GM19467 (cell line): ENCODE data around the gene RAPGEF5.

Experiments
- ATAC-seq: cut with Tn5 transposase; IDR thresholded peaks from one replicate; pipeline ENCODE4 v1.9.1; 2021; ENCODE audit warnings: mild to moderate bottlenecking, moderate library complexity; ENCODE audit not compliant: unreplicated experiment

The RAPGEF5 gene

DNA sequence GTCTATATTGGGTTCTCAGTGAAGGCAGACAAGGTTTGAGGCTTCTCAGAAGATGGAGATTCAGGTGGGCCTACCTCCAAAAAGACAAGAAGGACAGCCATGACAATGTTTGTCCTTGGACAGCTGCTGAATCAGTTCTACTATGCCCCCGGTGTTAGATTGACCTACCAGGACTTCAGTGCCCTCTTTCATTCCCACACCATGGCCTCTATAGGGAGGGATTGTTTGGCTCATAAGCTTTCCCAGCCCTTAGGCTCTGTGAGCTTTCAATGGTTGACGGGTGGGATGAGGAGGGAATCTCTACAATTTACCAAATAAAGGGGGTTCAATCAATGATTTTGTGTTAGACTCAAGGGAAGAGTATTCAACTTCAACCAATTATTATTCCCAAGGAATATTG is 23.4 kb upstream of the RAPGEF5 start:
- no peak for ATAC-seq

DNA sequence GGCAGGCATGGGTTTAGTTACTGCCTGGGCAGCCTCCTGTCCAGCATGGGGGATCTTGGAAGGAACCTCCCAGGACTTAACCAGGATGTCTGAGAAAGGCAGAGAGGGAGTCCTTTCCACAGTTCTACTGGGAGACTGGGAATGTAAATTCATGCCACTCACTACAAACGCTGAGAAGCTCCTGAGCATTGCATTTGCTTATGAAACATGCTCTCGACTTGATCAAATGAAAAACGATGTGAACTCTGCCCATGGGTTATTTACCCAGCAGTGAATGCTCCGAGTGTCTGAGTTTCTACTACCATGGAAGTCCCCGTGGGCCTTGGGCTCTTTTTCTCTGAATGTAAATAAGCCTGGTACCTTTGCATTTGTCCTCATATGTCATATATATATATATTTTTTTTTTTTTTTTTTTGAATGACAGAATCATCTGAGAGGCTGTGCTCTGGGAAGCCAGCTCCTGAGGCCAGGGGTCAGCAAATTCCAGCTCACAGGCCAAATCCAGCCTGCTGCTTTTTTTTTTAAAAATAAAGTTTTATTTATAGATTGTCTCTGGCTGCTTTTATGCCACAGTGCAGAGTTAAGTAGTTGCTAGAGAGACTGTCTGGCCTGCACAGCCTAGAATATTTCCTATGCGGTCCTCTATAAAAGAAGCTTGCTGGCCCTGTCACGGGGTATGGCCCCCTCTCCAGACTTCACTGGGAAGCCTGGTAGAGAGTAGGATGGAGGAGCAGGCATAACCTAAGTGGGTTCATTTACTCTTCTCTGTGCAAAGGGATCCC is 21.4 kb upstream of the RAPGEF5 start:
- no peak for ATAC-seq

DNA sequence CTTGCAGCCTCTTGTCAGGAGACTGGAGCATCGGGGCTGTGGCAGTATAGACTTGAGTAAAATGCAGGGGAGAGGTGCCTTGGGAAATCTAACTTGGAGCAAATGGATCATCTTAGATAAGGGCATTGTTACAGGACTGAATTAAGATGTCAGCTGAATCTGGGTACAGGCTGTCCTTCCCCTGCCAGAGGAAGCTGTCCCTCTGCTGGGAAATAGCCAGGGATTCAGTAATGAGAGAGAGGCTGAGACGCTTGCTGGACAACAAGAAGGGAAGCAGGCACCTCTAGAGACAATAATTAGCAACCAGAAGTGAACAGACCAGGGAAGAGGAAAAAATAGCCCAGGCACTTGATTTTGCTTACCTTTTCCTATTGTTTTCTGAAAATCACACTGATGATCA is 20.7 kb upstream of the RAPGEF5 start:
- no peak for ATAC-seq

DNA sequence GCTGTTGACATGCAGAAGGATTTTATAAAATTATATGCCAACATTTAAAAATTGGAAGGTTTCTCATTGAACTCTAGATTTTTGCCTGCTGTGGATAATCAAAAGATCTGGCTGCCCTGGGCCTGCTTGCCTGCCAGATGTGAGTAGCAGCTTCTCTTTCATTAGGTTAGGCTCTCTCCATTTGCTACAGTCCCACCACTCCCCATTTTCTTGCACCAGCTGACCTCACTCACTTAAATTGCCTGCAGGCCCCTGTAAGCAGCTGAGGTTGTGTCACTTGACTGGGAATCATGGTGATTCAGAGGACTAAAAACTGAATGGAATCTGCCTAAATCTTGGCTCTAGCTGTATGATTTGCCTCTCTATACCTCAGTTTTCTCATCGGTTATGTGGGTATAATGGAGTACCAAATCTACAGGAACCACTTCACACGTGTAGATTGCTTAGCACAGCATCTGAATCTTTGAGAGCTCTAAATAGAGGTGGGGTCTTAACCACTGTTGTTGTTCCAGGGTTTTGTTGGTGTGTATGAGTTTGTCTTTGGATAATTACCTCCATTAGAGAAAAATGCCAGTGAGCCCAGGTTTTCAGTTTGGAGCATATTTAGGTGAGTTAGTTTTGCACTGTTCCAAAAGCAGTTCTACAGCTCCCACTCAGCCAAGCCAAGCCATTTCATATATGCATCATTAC is 18.6 kb upstream of the RAPGEF5 start:
- ATAC-seq = no peak

DNA sequence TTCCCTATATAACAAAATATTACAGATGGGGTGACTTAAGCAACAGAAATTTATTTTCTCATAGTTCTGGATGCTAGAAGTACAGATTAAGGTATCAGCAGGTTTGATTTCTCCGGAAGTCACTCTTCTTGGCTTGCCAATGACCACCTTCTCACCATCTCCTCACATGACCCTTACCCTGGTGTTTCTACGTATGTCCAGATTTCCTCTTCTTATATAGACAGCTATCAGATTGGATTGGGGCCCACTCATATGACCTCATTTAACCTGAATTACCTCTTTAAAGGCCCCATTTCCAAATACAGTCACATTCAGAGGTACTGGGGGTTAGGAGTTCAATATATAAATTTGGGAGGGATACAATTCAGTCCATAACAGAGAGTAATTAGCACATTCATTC is 17.0 kb upstream of the RAPGEF5 start:
- no peak for ATAC-seq

DNA sequence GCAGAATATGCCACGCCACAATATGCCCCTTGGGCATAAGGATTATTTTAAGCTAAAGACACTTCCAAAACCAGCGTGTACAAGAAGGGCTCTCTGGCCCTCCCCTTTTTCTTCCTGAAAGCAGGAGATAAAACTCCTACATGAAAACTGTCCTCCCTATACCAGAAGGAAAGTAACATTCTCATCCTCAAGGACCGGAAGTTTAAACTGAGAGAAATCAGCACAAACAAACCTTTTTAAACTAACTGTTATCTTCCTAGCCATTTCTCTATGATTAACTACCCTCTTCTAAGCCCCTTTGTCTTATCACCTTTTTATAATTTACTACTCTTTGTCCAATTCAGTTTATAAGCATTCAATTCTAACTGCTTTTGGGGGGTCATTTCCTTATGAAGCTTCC is 16.4 kb upstream of the RAPGEF5 start:
- ATAC-seq = no peak

DNA sequence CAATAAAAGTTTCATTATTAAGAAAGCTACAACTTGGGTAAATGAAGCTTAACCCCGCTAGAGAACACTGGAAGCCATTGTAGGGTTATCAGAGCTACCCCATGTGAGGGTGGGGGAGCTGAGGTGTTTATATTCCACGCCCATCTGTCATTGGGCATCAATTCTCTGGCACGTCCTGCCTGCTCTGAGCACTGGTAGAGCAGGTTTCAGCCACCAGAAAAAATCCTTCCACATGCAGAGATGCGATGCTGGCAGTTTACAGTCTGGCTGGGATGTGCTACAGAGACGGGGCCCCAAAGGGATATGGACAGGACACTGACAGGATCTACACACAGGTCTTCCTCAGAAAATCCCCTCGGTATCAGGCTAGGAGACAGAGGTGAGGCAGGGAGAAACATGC is 15.9 kb upstream of the RAPGEF5 start:
- ATAC-seq = no peak

DNA sequence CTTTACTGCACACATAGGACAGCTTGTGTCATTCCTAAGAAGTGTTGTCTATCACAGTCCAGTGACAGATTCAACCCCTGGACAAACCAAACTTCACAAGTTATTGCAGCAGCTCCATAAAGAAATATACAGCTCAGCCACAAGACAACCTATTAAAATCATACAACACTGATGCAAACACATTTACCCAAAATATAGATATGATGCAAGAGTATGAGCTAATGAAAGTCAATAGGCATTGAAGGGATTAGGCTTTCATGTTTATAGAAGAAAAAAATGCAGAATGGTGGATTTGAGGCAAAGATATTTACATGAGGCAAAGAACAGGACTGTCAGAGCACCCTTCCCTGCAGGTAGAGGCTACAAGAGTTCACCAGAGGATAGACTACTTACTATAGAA is 14.9 kb upstream of the RAPGEF5 start:
- ATAC-seq = no peak

DNA sequence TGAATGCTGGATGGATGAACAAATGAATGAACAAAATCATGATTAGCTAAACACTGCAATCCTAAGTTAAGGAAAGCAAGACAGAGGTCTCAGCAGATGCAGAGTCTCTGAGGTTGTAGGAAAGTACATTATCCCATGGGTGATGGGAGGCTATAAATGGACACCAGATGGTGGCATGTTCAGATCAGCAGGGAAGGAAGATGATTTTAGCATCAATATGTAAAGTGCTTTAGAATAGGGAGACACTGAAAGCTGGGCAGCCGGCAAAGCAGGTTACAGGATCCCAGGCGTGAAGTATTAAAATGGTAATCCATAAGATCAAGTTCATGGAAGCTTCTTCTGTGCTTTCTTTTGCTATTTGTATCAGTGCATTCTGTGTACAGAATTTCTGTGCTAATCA is 7.9 kb upstream of the RAPGEF5 start:
- ATAC-seq = no peak

DNA sequence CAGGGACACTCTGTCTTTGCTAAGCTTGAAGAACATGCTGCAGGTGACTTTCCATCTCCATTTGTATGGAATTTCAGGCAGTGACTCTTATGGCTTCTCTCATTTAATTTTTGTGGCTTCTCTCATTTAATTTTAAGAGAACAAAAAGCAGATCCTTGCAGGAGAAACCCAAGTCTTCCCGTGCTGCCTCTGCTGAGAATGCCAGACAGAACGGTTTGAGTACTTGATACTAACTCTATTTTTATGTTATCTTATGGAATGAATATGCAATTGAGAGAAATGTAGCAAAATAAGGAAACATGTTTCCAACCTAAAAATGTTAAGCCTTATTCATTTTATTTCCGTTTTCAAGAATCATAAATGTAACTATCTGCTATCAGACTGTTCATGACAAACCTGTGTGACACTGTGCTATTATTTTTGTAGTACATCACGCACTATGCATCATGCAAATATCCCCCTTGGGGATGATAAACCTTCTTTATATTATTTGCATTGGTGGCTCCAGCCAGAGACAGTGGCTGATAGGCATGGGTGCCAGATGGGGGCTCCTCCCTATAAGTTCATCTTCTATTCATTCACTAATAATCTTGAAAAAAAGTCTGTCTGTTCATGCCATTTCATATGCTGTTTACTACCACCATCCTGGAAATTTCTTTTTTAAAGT is 6.9 kb upstream of the RAPGEF5 start:
- no peak for ATAC-seq

DNA sequence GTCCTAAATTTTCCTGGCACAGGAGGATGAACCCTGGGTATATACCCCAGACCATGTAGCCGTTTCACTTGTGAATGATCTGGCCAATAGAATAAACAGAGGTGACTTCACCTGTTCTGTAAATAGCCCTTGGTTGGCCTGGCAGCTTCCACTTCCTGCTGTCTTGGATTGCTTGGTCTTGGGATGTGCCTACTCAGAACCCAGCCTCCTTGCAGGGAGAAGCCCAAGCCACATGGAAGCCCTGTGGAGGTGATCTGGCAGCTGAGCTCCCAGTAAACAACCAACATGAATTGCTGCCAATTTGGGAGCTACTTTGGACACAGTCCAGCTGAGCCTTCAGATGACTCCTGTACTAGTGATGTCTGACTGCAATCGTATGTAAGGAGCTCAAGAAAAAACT is 4.8 kb upstream of the RAPGEF5 start:
- no peak for ATAC-seq

DNA sequence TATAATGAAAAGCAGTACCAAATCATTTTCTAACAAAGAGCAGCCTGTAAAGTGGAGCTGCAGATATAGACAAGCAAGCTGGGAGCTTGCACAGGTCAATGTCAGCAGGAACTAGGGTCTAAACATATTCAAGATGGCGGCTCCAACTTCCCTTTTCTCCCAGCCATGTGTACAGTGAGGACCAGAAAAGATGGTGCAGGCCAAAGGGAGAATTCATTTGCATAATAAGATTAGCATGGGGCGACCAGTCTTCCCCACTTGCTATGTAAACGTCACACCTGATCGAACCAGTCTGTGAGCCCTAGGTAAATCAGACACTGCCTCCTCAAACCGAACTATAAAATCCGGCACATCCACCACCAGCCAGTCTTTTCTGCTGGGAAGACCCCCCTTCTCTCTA is 4.4 kb upstream of the RAPGEF5 start:
- ATAC-seq = no peak

DNA sequence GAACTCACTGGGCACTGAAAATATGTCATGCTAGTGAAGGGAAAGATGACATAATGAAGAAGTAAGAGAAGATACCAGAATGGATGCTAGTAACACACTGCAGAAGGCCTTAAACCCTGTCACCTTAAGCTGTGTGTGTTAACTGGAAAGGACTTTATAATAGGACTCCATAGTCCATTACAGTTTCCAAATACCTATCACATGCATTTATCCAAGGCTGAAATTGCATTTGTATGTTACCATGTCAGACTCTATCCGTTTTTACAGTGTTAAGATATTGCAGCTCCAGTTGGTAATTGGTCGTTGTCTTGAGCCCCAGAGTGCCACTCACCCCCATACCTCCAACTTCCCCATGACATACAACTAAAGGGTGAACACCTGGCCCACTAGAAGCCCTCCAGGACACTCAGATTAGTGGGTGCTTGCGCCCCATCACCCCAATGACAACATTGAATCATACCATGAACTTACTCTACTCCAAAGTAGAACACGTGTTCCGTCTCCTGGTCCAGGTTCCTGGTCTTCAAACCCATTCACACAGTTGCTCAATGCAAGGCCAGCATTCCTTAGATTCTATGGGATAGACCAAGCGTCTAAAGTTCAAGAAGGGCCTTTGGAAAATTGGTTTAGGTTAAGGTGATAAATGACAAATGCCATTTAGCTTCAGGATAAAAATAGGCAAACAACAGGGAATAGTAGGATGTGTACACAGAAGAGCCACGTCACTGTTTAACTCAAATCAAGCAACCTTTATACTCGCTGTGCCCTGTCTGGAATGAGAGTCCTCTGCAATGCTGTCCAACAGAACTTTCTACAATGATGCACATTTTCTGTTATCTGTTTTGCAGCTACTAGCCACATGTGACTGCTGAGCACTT is 2.1 kb upstream of the RAPGEF5 start:
- ATAC-seq = no peak

DNA sequence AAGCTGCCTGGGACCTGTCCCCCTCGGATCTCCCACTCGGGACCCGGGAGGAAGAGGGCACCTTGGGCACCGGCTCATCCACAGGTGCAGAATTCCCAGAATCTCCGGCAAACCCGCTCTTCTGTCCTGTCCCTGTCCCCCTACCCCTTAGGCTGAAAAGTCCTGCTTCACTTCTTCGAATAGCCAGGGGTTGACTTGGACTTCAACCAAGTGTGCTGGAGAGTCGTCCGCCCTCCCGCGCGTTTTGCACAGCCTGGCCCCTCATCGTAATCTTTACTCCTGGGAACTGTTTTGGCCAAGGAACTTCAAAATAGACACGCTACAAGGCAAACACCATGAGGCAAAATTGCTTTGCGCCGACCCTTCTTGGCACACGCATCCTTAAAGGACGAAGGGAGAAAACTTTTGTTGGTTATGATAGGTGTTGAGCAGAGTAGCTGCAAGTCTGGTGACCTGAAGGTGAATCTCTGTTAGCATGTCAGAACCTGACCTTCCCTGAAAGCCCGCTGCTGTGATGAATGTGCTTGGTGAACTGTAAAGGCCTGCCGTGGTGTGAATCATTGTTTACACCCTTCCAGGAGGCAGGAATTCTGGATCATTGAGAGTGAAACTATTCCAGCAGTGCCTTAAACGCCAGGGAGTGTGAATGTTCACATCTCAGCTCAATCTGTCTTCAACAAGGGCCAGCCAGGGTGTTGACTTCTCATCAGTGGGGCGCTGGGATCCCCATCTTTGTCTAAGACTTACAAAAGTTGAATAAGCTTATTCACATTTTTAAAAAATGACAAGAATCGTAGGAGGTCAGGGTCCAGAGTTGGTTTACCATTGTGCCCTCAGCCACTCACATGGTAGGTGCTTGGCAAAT is 589 bp upstream of the RAPGEF5 start:
- no peak for ATAC-seq

DNA sequence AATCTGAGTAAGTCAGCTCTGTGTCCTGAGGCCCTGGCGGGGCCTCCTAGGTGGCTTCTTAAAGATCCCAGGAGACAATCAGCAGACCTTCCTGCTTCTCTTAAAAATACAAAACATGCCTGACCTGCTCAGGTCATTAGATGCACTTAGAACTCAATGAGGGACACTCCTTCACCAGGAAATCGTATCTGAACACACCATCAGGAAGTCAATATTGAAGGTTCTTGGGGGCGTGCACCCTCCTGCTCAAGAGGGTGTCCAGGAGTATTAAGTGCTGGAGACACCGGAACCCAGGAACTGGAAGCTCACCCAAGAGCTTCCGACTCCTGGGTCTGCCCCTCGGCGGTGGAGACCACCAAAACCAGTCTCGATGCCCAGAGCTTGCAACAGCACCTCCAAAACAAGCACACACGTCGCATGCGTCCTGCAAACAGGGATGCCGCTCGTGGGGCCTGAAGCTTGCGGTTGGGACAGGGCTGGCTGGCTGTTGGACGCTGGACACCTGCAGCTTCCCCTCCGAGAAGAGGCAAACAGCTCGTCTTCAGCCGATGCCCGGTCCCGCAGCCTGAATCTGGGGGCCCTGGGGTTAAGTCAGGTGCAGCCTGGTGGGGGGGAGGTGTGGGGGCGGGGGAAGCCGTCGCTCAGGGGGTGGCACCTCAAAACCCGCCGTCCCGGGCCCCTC is 803 bp downstream of the RAPGEF5 start:
- no peak for ATAC-seq

DNA sequence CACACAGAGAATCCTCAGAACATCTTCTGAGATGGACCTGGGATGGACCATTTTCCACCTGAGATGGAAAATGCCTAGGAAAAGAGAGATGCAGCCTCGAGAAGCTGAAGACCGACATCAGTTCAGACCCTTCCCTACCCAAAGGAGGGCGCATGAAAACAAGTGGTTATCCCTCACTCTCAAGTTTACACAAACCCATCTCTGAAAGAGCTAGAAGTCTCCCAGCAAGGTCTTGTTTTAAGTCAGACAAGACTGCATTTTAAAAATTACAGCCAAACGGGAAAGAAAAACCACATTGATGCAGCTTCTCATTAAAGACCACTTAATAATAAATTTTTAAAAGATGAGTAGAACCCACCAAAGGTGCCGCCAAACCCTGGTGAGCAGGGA is 1.3 kb downstream of the RAPGEF5 start:
- no peak for ATAC-seq

DNA sequence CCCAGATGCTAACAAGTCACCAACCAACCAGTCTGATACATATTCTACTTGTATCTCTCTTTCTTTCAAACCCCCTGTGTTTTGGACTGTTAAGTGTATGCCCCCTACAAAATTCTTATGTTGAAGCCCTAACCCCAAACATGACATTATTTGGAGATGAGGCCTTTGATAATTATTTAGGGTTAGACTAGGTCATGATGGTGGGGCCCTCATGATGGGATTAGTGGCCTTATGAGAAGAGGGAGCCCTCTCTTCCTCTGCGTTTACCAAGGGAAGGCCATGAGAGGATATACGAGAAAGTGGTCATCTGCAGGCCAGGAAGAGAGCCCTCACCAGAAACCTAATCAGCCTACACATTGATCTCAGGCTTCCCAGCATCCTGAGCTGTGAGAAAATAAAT is 2.5 kb downstream of the RAPGEF5 start:
- ATAC-seq = no peak

DNA sequence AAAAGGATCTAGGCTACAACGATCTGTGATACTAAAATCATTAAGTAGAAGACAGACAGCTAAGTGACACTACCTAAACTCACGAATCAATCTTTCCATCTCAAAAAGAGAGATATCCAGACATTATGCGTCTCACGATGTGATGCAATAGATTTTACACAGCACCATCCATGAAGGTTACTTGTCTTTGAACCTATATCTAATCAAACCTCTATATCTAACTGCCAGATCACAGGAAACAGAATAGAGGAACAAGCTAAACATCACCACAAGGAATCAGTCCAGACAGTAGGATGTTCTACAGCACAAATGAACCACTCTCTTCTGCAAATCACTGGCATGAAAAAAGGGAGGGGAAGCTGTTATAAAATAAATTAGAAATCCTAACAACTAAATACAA is 4.1 kb downstream of the RAPGEF5 start:
- ATAC-seq = no peak

DNA sequence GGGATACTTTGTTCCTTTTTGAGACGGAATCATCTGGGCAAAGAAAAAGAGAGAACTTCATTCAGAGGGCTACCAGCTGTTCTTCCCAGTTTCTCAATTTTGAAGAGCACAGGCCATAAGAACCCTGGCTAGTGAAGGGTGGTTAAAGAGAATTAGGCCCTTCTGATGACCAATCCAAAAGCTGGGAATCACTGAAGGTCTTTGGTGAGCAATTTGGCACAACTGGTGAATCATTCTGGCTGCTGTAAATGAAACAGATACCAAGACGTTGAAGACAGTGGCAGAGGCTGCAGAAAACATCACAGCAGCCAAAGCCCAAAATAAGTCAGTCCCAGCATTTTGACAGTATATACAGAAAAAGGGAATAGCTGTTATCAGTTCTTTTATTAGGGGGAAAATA is 5.1 kb downstream of the RAPGEF5 start:
- no peak for ATAC-seq

DNA sequence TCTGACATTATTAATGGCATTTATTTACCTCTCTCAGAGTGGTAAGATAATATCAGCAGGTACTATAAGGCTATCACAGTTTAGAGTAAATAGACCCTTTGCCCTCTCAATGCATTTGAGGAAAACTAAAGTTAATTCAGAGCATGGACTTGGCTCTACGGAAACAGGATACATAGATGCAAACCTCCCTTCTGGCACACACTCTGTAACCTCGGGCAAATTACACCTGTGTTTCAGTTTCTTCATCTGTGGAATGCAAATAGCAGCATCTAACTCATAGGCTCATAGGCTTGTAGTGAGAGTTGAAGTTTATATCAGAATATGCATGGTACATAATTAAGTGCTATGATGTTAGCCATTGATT is 5.6 kb downstream of the RAPGEF5 start:
- ATAC-seq = peak; percentile 78
